Embryonic facial prominence (tissue), 1 donor: ENCODE results near the gene GPATCH8.
"Not testable (repeated sequence)": the region's sequence is repeated elsewhere in the genome, so short reads cannot be mapped to it uniquely, and the experiment has no call there.

Source experiments
- DNase-seq: peaks from one replicate; pipeline ENCODE4 v3.0.0-alpha.2; 2016; ENCODE audit errors: extremely low spot score

GPATCH8 gene

DNA sequence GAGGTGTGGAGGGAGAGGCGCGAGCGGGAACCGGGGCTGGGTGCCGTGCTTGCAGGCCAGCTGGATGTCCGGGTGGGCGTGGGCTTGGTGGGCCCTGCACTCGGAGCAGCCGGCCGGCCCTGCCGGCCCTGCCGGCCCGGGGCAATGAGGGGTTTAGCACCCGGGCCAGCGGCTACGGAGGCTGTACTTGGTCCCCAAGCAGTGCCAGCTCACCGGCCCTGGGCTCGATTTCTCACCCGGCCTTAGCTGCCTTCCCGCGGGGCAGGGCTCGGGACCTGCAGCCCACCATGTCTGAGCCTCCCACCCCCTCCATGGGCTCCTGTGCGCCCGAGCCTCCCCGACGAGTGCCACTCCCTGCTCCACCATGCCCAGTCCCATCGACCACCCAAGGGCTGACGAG is 24.7 kb upstream of the GPATCH8 start:
- no peak for DNase-seq

DNA sequence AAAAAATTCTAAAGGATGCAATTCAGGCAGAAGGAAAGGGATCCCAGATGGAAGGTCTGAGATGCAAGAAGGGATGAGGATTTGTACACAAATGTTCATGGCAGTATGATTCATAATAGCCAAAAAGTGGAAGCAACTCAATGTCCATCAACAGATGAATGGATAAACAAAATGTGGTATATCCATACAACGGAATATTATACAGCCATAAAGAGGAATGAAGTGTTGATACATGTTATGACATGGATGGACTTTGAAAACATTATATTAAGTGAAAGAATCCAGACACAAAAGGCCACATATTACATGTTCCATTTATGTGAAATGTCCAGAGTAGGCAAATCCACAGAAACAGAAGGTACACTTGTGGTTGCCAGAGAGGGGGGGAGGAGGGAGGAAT is 23.9 kb upstream of the GPATCH8 start:
- DNase-seq = no peak

- no peak for DNase-seq
These were observed 20.4 kb upstream of the GPATCH8 start for GRCh38 chr17:44523672-44523972.

GRCh38 chr17:44522883-44523671 is 19.9 kb upstream of the GPATCH8 start:
- no peak for DNase-seq

DNA sequence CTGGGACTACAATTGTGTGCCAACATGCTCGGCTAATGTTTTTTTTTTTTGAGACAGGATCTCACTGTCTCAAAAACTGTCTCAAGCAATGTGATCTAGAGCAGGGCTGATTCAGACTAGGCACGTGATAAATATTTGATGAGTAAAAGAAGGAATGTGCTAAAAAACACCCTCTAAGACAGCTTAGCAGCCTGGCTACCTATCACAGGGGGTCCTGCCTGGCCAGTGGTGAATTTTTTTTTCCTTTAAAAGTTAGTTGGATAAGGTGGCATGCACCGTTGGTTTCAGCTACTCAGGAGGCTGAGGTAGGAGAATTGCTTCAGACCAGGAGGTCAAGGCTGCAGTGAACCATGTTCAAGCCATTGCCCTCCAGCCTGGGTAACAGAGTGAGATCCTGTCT is 14.8 kb upstream of the GPATCH8 start:
- no peak for DNase-seq

DNA sequence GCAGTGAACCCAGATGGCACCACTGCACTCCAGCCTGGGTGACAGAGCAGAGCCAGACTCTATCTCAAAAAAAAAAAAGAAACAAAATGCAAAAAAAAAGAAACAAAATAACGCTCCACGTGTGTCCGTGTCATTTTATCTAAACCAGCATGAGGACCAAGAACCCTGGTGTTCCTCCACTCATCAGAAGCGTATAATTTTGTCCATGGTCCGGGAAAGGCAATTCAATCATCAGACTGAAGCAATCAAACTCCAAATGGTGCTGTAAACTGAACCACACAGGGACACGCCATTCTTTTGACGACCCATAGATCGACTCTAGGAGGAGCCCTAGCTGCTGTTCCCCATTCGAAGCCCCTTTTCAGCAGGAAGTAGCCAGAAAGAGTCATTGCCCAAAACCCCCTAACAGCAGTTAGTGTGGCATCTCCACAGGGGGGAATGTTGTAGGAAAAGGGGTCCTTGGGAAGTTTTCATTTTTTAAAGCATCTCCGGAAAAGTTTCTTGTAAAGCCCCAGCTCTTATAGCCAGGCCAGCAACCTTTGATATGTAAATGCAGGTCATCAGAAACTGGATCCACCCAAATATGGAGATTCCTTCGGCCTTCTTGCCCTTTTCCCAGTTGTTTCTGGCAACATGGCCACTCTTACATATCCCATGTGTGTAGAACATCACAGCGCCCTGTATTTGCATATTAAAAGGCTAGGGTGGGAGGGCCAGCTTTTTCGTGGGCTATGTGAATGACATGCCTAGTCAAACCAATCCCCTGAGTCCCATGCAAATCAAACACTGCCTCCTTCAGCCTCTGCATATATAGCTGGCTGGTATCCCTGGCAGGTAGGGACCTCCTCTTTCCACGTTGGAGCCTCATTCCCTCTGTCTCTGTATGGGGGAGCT is 8.3 kb upstream of the GPATCH8 start:
- DNase-seq = not testable (repeated sequence)

GRCh38 chr17:44506939-44507604 is 3.9 kb upstream of the GPATCH8 start:
- not testable (repeated sequence) for DNase-seq

- DNase-seq = peak; percentile 12
These were observed 534 bp downstream of the GPATCH8 start for GRCh38 chr17:44502598-44503146.

- DNase-seq = no peak
These were observed 1.3 kb downstream of the GPATCH8 start for GRCh38 chr17:44501866-44502375.

- no peak for DNase-seq
These were observed 3.5 kb downstream of the GPATCH8 start for GRCh38 chr17:44499722-44500121.

DNA sequence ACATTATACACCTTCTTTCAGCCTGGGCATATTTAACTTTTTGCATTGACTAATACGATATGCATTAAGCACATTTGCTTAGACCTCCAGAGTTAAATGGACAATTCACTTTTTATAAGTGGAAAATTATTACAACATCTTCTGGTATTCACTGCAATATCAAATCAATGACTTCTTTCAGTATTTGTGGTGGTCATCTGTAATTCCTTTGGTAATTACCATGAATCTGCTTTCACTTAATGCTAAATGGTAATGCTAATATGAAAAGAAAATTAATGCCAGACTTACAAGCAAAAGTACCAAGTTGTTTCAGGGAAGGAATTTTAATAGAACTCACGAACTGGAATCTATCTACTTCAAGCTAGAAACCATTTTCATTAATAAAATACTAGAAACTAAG is 6.4 kb downstream of the GPATCH8 start:
- DNase-seq = no peak

DNA sequence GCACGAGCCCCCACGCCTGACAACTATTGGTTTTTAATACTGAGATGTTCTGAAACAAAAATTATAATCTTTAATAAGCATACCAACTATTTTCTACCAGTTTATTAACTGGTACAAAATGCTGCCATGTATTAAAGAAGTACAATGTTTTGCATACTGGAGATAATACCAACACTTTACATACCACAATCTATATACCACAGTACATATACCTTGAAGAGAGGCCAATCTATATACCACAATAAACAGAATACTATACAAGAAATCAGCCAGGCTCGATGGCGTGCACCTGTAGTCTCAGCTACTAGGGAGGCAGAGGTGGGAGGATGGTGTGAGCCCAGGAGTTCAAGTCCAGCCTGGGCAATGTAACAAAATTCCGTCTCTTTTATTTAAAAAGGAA is 9.9 kb downstream of the GPATCH8 start:
- no peak for DNase-seq

DNA sequence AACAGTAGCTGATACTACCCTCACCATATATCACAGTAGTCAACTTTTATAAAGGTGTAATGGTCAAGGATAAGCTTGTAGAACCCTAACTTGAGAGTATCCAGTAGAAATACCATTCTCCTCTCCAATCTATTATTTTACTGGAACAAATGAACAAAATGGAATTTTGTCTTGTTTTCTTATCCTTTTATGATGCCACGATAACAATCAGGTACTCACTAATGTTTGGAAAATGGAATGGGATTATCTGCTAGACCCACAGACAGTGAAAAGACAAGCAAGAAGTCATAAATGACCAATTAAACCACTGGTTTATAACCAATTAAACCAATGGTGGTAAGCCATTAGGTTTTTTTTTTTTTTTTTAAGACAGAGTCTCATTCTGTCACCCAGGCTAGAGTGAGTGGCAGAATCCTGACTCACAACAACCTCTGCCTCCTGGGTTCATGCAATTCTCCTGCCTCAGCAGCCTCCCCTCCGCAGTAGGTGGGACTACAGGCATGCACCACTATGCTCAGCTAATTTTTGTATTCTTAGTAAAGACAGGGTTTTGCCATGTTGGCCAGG is 10.4 kb downstream of the GPATCH8 start:
- DNase-seq = no peak

GRCh38 chr17:44489581-44489980 is 13.6 kb downstream of the GPATCH8 start:
- DNase-seq = no peak

- DNase-seq = no peak
These were observed 16.0 kb downstream of the GPATCH8 start for GRCh38 chr17:44487170-44487569.

- no peak for DNase-seq
These were observed 29.8 kb downstream of the GPATCH8 start for GRCh38 chr17:44473367-44473766.

DNA sequence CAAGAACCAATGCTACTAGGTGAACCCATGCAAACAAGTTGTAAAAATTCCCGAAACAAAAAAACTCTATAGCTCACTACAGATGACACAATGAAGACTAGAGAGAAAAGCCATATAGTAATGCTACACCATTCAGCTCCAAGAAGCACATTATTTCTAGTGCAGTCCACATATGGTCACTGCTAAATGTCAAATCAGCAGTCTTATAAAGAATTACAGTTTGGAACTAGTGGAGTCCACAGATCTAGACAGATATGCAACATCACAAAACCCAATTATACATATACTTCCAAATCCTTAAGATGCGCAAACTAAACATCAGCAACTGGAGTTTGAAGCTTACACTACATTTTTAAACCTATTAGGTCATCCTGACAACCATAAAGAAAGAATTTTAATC is 33.5 kb downstream of the GPATCH8 start:
- DNase-seq = no peak

DNA sequence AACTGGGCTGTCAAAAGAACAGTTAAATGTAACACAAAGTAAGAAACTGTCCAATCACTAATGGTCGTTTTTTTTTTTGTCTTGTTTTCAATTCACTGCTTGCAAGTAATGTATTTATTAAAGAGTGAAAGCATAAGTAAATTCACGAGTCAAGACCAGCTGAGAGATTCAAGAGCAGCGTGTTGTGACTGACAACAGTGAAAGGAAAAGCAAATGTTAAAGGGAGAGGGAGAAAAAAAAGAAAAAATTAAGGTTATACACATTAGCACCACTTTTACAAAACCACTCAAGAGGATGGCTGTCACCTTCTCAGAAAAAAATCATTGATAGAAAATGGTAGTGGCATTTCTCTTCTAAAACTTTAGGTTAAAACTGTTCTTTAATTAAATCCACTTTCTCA is 36.1 kb downstream of the GPATCH8 start:
- DNase-seq = no peak

DNA sequence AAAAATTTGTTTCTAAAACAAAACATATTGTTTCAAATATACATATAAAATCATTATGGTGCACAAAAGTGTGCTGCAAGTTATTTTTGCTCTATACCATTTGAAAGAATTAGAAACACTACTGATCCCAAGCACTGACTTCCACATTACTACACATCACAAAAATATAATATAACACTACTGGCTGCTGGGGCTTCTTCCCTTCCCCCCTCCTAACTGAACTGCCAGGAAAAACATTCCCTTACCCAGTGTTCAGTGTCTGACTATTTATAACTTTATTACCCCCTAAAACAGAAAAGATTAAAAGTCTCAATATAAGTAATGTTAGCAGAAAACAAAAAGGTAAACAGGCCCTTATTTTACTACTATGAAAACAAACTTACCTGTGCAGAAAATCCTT is 36.9 kb downstream of the GPATCH8 start:
- no peak for DNase-seq

GRCh38 chr17:44465897-44466296 is 37.3 kb downstream of the GPATCH8 start:
- no peak for DNase-seq

GRCh38 chr17:44465276-44465675 is 37.9 kb downstream of the GPATCH8 start:
- no peak for DNase-seq

GRCh38 chr17:44464037-44464436 is 39.2 kb downstream of the GPATCH8 start:
- DNase-seq = no peak
